Endothelial cell of umbilical vein (primary cell): Measurements from ENCODE around the gene SLC1A3. TPM values are rescaled to one million over a fixed set of nuclear protein-coding genes. Genes with fewer than 3 reads are reported as not detected.

Experiments
- BruUV-seq: library from RNA; stranded (reverse); fragments of 400-500 nt; replicated peaks from 2 replicates; lab custom pipeline; 2021; lab: Mats Ljungman, UMichigan
- CTCF ChIA-PET: fragments of 300-600, 350-600 bp; sonication (Branson Sonifier 250); formaldehyde crosslinking; loops from one replicate; lab custom pipeline; 2021; ENCODE audit warnings: antibody characterized with exemption, inconsistent platforms; lab: Charles Lee
- POLR2A ChIA-PET: fragments of 300-600, 350-600 bp; sonication (Branson Sonifier 250); formaldehyde crosslinking; loops from one replicate; lab custom pipeline; 2021; ENCODE audit warnings: antibody characterized with exemption, inconsistent platforms; lab: Charles Lee
- DNase-seq: peaks from one replicate; pipeline ENCODE4 v3.0.0-alpha.2; 2011; ENCODE audit warnings: low read depth, low spot score
- FAIRE-seq: peaks from 2 replicates; lab custom pipeline; 2011; peaks lifted over from hg19 to GRCh38; lab: Jason Lieb, UNC
- H2AFZ ChIP-seq: 2 replicates; pipeline ENCODE4 v1.6.0; 2012; ENCODE audit warnings: low read depth, low read length, control low read depth, inconsistent platforms
- H3K27ac ChIP-seq: 2 replicates; pipeline ENCODE4 v1.5.1; 2011; ENCODE audit warnings: low read depth, mild to moderate bottlenecking, control low read depth, low read length, moderate library complexity; ENCODE audit not compliant: insufficient read depth
- H3K27me3 ChIP-seq, 2 experiments: 2 replicates each; pipeline versions ENCODE4 v1.6.0 to v1.6.1; 2011; ENCODE audit warnings: low read length in 2 of 2, mixed read lengths in 1 of 2; ENCODE audit not compliant: control insufficient read depth in 2 of 2, insufficient read depth in 2 of 2
- H3K36me3 ChIP-seq, 2 experiments: 2 replicates in 1 of 2; 3 replicates in 1 of 2; pipeline ENCODE4 v1.5.1; 2011; ENCODE audit warnings: low read length in 2 of 2, mild to moderate bottlenecking in 1 of 2, moderate library complexity in 1 of 2; ENCODE audit not compliant: control insufficient read depth in 2 of 2, insufficient read depth in 2 of 2; ENCODE audit errors: extremely low read depth in 1 of 2
- H3K4me1 ChIP-seq: 3 replicates; pipeline ENCODE4 v1.5.1; 2011; ENCODE audit warnings: mild to moderate bottlenecking, low read length; ENCODE audit not compliant: control insufficient read depth, insufficient read depth; ENCODE audit errors: extremely low read depth
- H3K4me2 ChIP-seq: 2 replicates; pipeline ENCODE4 v1.6.1; 2011; ENCODE audit warnings: low read length, control low read depth, mixed read lengths; ENCODE audit not compliant: insufficient read depth
- H3K4me3 ChIP-seq, 3 experiments: fragments of 200-600 bp in 1 of 3; sonication (generic), shearing (Covaris generic) in 1 of 3; replicated peaks in 1 of 3; 2 replicates each; pipeline ENCODE4 v1.5.1; 2011 to 2016; ENCODE audit warnings: control low read depth in 3 of 3, low read length in 3 of 3, mild to moderate bottlenecking in 2 of 3, inconsistent platforms in 1 of 3, low read depth in 1 of 3, moderate library complexity in 1 of 3; ENCODE audit not compliant: insufficient read depth in 1 of 3
- H3K79me2 ChIP-seq: 2 replicates; pipeline ENCODE4 v1.6.0; 2012; ENCODE audit warnings: low read length, inconsistent platforms; ENCODE audit not compliant: control insufficient read depth, insufficient read depth
- H3K9ac ChIP-seq: replicated peaks from 2 replicates; pipeline ENCODE3; 2011; ENCODE audit warnings: low read length, control low read depth; ENCODE audit not compliant: insufficient read depth; ENCODE audit errors: extremely low read depth
- H3K9me1 ChIP-seq: replicated peaks from 3 replicates; pipeline ENCODE4 v1.6.0; 2011; ENCODE audit warnings: mild to moderate bottlenecking, low read length; ENCODE audit not compliant: control insufficient read depth, insufficient read depth; ENCODE audit errors: extremely low read depth
- H3K9me3 ChIP-seq: replicated peaks from 2 replicates; pipeline ENCODE4 v1.5.1; 2012; ENCODE audit warnings: low read length, inconsistent platforms; ENCODE audit not compliant: control insufficient read depth, insufficient read depth
- H4K20me1 ChIP-seq: replicated peaks from 2 replicates; pipeline ENCODE3; 2011; ENCODE audit warnings: mild to moderate bottlenecking, low read length; ENCODE audit not compliant: control insufficient read depth, insufficient read depth; ENCODE audit errors: extremely low read depth
- EZH2 ChIP-seq: IDR thresholded peaks from 2 replicates; pipeline ENCODE4 v1.6.1; 2012; ENCODE audit warnings: borderline replicate concordance, low read depth, mild to moderate bottlenecking, moderate library complexity, low read length, inconsistent platforms; ENCODE audit not compliant: severe bottlenecking
- FOS ChIP-seq: IDR thresholded peaks from 2 replicates; pipeline ENCODE4 v1.6.1; 2011; ENCODE audit warnings: mild to moderate bottlenecking, low read length, moderate library complexity, borderline replicate concordance; ENCODE audit not compliant: insufficient read depth
- GATA2 ChIP-seq: IDR thresholded peaks from 2 replicates; pipeline ENCODE4 v1.7.0; 2011; ENCODE audit warnings: low read depth, mild to moderate bottlenecking, moderate library complexity, mixed read lengths, low read length; ENCODE audit not compliant: insufficient read length, insufficient read depth
- JUN ChIP-seq: IDR thresholded peaks from 2 replicates; pipeline ENCODE4 v1.6.1; 2011; ENCODE audit warnings: borderline replicate concordance, low read depth; ENCODE audit not compliant: insufficient read length, insufficient read depth
- MYC ChIP-seq: IDR thresholded peaks from one replicate; pipeline ENCODE4 v1.6.1; 2011; ENCODE audit warnings: mild to moderate bottlenecking, low read depth, low read length
- POLR2A ChIP-seq: IDR thresholded peaks from 2 replicates; pipeline ENCODE4 v1.6.1; 2012; ENCODE audit warnings: low read depth, mild to moderate bottlenecking, control low read depth, low read length
- POLR2AphosphoS5 ChIP-seq: IDR thresholded peaks from 2 replicates; pipeline ENCODE4 v1.6.1; 2012; ENCODE audit warnings: low read depth, mild to moderate bottlenecking, control low read depth, low read length, moderate library complexity; ENCODE audit not compliant: insufficient read depth
- dilution Hi-C: fragments of 300-500 bp; cut with MboI; formaldehyde crosslinking; loops from one replicate; pipeline ENCODE4 v1.15.0; 2019; ENCODE audit warnings: low sequenced_read_pairs; ENCODE audit not compliant: extremely low pct_ligation_motif_present
- intact Hi-C: fragments of 100-400 bp; cut with micrococcal nuclease; formaldehyde crosslinking; loops from one replicate; pipeline ENCODE4 v1.10.0; 2022
- polyA plus RNA-seq, 4 experiments: library from polyadenylated mRNA; depleted of rRNA in 3 of 4; stranded (reverse) in 3 of 4; unstranded in 1 of 4; fragments of >200 nt; gene quantifications; 2 replicates each; pipeline versions ENCODE4 v1.2.1 to v1.2.3, GENCODE V29; 2011 to 2012; ENCODE audit warnings: missing spikeins in 1 of 4
- total RNA-seq: library from RNA; stranded (reverse); gene quantifications from 2 replicates; pipeline ENCODE4 v1.2.3, GENCODE V29; 2021
- TF ChIP-seq, protein P1 (sequence below): IDR thresholded peaks from 2 replicates; pipeline ENCODE4 v1.6.1; 2011; ENCODE audit not compliant: insufficient read depth, insufficient read length
- TF ChIP-seq, protein P2 (sequence below), 2 donors: IDR thresholded peaks; 1 replicate in 1 of 2; 2 replicates in 1 of 2; pipeline ENCODE4 v1.5.1; 2011; ENCODE audit warnings: low read length in 2 of 2, mild to moderate bottlenecking in 2 of 2, moderate library complexity in 2 of 2, control low read depth in 1 of 2, inconsistent platforms in 1 of 2, low read depth in 1 of 2; ENCODE audit not compliant: insufficient read depth in 1 of 2; ENCODE audit errors: extremely low read depth in 1 of 2

SLC1A3 gene
- total and polyA plus RNA-seq, 2 donors (not counting 3 experiments of a cell fraction or from before 2014, with no cell fraction given): 0.36 TPM; not detected in 1

DNA sequence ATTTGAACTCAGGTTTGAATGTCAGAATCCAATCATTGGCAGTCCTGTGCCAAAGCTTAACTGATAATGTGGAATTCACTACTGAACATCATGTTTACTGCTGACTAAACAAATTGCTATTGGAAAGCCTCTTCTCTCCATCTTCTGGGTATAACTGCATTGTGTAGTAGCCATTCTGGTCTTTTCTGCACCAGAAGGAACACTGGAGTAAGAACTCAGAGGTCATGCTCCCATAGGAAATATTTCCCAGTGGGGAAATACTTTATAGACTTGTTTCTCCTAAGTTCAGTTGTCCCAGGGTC lies 25.9 kb downstream of the SLC1A3 start:
- FAIRE-seq: no peak

More for the DNA sequence above, 25.9 kb downstream of the SLC1A3 start:
- H3K9ac ChIP-seq: no peak overlapping the region
- DNase-seq: no peak
- no peaks in the 10 kb centered on the region for H3K79me2 ChIP-seq
- no TSS peak for BruUV-seq
- H2AFZ ChIP-seq: no peak overlapping the region
- no peak overlapping the region for H3K27ac ChIP-seq
- no peak overlapping the region for H3K4me3 ChIP-seq
- H3K4me2 ChIP-seq: no peak overlapping the region
- H3K36me3 ChIP-seq: no peaks in the 10 kb centered on the region
- TF ChIP-seq FOS: no peak
- TF ChIP-seq EZH2: no peak
- TF ChIP-seq POLR2AphosphoS5: no peak
- TF ChIP-seq, protein P1, sequence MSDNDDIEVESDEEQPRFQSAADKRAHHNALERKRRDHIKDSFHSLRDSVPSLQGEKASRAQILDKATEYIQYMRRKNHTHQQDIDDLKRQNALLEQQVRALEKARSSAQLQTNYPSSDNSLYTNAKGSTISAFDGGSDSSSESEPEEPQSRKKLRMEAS: no peak
- TF ChIP-seq GATA2: no peak
- no peak for TF ChIP-seq POLR2A
- TF ChIP-seq JUN: no peak
- no peak for TF ChIP-seq MYC
- TF ChIP-seq, protein P2, sequence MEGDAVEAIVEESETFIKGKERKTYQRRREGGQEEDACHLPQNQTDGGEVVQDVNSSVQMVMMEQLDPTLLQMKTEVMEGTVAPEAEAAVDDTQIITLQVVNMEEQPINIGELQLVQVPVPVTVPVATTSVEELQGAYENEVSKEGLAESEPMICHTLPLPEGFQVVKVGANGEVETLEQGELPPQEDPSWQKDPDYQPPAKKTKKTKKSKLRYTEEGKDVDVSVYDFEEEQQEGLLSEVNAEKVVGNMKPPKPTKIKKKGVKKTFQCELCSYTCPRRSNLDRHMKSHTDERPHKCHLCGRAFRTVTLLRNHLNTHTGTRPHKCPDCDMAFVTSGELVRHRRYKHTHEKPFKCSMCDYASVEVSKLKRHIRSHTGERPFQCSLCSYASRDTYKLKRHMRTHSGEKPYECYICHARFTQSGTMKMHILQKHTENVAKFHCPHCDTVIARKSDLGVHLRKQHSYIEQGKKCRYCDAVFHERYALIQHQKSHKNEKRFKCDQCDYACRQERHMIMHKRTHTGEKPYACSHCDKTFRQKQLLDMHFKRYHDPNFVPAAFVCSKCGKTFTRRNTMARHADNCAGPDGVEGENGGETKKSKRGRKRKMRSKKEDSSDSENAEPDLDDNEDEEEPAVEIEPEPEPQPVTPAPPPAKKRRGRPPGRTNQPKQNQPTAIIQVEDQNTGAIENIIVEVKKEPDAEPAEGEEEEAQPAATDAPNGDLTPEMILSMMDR (IDR thresholded peaks at IDR 0.05; ENCODE audit: extremely low read depth in 1 of 2, insufficient read depth in 1 of 2, low read depth in 1 of 2, low read length in 2 of 2): no peak
- POLR2A ChIA-PET: no interaction called here
- CTCF ChIA-PET: no interaction called here
- no peaks in the 10 kb centered on the region for H3K9me1 ChIP-seq
- intact Hi-C loops (no loop called here), dilution Hi-C loops (no loop called here)
- peaks cover 1 to 2% of the 10 kb centered on the region in 2 experiments for H3K27me3 ChIP-seq
- H4K20me1 ChIP-seq: no peaks in the 10 kb centered on the region
- H3K4me1 ChIP-seq: no peaks in the 10 kb centered on the region
- H3K9me3 ChIP-seq: no peaks in the 10 kb centered on the region
